Measurements from ENCODE around the gene GID8. TPM values are rescaled to one million over a fixed set of nuclear protein-coding genes. Genes with fewer than 3 reads are reported as not detected.

Gene GID8
- total and polyA plus RNA-seq, 2 of the 4 experiments (the other 2 are of a cell fraction): 21.5 to 33.9 TPM

DNA sequence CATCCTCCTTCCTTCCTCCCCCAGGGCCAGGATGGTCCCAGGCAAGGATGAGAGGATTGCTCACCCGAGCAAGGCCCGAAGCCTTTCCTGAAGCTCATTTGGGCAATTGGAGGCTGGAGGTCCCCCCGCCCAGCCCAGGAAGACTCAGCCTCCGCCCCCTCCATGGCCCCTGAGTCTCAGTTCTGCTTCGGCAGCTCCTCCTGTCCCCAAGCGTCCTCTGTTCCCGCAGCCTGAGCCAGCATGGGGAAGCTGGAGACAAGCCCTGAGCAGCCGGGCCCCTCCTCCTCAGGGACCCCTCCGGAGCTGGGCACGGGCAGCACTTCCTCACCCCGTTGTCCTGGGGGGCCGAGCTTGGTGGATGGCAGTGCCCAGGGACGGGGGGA lies 40.6 kb downstream of the GID8 start:
- Histone ChIP-seq H3K79me1 (ENCODE audit: low read depth in 1 of 2, low read length in 2 of 2) (no peaks in the 10 kb centered on the region), H2BK20ac (ENCODE audit: low read depth, low read length) (no peak overlapping the region), H3K36me3 (ENCODE audit: control insufficient read depth, insufficient read depth, low read length) (no peaks in the 10 kb centered on the region), H2AK5ac (ENCODE audit: low read depth, low read length) (no peak overlapping the region), H3K4me3 (ENCODE audit: insufficient read depth, low read depth, low read length) (no peak overlapping the region), H2BK15ac (ENCODE audit: low read depth, low read length) (no peak overlapping the region), H2BK5ac (ENCODE audit: low read depth, low read length, poor library complexity, severe bottlenecking) (no peak overlapping the region), H3K27ac (ENCODE audit: insufficient read depth, low read length) (no peak overlapping the region), H2AK9ac (replicated peaks; ENCODE audit: low read depth, low read length, poor library complexity) (no peak overlapping the region), H3K4me1 (ENCODE audit: control insufficient read depth, insufficient read depth, low read length) (no peaks in the 10 kb centered on the region), H2AFZ (replicated peaks; ENCODE audit: low read length, poor library complexity) (no peak overlapping the region), H3K56ac (ENCODE audit: extremely low read depth, insufficient read depth, low read length) (no peak overlapping the region), H3K27me3 (ENCODE audit: control insufficient read depth, insufficient read depth, low read length) (peaks cover 79% of the 10 kb centered on the region), H3K18ac (ENCODE audit: low read depth, low read length) (no peak overlapping the region), H4K5ac (ENCODE audit: low read depth, low read length) (no peak overlapping the region), H3K9me3 (ENCODE audit: control insufficient read depth, insufficient read depth, low read length) (no peaks in the 10 kb centered on the region), H4K91ac (ENCODE audit: insufficient read depth, low read depth, low read length) (no peak overlapping the region), H4K20me1 (ENCODE audit: insufficient read depth, low read length) (no peaks in the 10 kb centered on the region), H2BK120ac (ENCODE audit: low read depth, low read length) (no peak overlapping the region), H3K9me1 (ENCODE audit: insufficient read depth, low read length) (no peaks in the 10 kb centered on the region), H3K4ac (ENCODE audit: low read depth, low read length) (no peak overlapping the region), H4K8ac (ENCODE audit: low read depth in 2 of 2, low read length in 2 of 2) (no peak overlapping the region), H3K23ac (ENCODE audit: low read depth, low read length) (no peak overlapping the region), H3K4me2 (ENCODE audit: low read depth, low read length) (no peak overlapping the region), H3K9ac (ENCODE audit: low read depth, low read length) (no peak overlapping the region), H3K14ac (replicated peaks; ENCODE audit: low read depth, low read length) (no peak overlapping the region)
- ATAC-seq (ENCODE audit: low read depth): no peak
- TF ChIP-seq, protein P1, sequence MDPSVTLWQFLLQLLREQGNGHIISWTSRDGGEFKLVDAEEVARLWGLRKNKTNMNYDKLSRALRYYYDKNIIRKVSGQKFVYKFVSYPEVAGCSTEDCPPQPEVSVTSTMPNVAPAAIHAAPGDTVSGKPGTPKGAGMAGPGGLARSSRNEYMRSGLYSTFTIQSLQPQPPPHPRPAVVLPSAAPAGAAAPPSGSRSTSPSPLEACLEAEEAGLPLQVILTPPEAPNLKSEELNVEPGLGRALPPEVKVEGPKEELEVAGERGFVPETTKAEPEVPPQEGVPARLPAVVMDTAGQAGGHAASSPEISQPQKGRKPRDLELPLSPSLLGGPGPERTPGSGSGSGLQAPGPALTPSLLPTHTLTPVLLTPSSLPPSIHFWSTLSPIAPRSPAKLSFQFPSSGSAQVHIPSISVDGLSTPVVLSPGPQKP (IDR thresholded peaks at IDR 0.05; ENCODE audit: borderline replicate concordance, low read depth, low read length): no peak
- no peak for TF ChIP-seq POLR2A (IDR thresholded peaks at IDR 0.05; ENCODE audit: low read depth, low read length)
- TF ChIP-seq RFX5 (IDR thresholded peaks at IDR 0.05; ENCODE audit: low read depth, low read length): no peak
- TF ChIP-seq CEBPB (IDR thresholded peaks at IDR 0.05; ENCODE audit: low read depth, low read length): no peak
- TF ChIP-seq, protein P2, sequence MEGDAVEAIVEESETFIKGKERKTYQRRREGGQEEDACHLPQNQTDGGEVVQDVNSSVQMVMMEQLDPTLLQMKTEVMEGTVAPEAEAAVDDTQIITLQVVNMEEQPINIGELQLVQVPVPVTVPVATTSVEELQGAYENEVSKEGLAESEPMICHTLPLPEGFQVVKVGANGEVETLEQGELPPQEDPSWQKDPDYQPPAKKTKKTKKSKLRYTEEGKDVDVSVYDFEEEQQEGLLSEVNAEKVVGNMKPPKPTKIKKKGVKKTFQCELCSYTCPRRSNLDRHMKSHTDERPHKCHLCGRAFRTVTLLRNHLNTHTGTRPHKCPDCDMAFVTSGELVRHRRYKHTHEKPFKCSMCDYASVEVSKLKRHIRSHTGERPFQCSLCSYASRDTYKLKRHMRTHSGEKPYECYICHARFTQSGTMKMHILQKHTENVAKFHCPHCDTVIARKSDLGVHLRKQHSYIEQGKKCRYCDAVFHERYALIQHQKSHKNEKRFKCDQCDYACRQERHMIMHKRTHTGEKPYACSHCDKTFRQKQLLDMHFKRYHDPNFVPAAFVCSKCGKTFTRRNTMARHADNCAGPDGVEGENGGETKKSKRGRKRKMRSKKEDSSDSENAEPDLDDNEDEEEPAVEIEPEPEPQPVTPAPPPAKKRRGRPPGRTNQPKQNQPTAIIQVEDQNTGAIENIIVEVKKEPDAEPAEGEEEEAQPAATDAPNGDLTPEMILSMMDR (conservative IDR thresholded peaks at IDR 0.05; ENCODE audit: low read depth, low read length): no peak
- no peak for TF ChIP-seq BHLHE40 (IDR thresholded peaks at IDR 0.05; ENCODE audit: low read depth, low read length)
- intact Hi-C loops (cut with micrococcal nuclease): no loop called here
- WGBS, 2 experiments (ENCODE audit: extremely low coverage in 2 of 2, insufficient read length in 1 of 2): 54% methylated on average over 8 of the region's 13 CpGs; no CpG with 5 or more reads in 1 of the 2 experiments
- dilution Hi-C loops (cut with HindIII; ENCODE audit: low sequenced_read_pairs, unreplicated experiment): no loop called here
- DNase-seq: no peak
- in situ Hi-C loops (cut with MboI; ENCODE audit: low sequenced_read_pairs): no loop called here
- no TSS peak for BruUV-seq (replicated peaks)
- ChIA-PET CTCF (no interaction called here), POLR2A (ENCODE audit: unreplicated experiment) (no interaction called here)

Data from IMR-90 (cell line).